SK-N-SH treated with all-trans-retinoic acid at 6 μM for 48 hours (cell line): ENCODE measurements around the gene LIN52.

Experiments used
- ARNTL ChIP-seq: fragments of 450-650 bp; formaldehyde crosslinking; IDR thresholded peaks from 2 replicates; pipeline ENCODE4 v1.5.0; 2020; ENCODE audit warnings: low read depth, mild to moderate bottlenecking, moderate library complexity, borderline replicate concordance
- BACH2 ChIP-seq: fragments of 250-450 bp; sonication (Bioruptor Pico); IDR thresholded peaks from 2 replicates; pipeline ENCODE4 v1.9.0; 2021; ENCODE audit warnings: mild to moderate bottlenecking, borderline replicate concordance
- SNAI2 ChIP-seq: fragments of 250-450 bp; sonication (Bioruptor Pico); IDR thresholded peaks from 2 replicates; pipeline ENCODE4 v1.5.0; 2020; ENCODE audit warnings: mild to moderate bottlenecking, moderate library complexity
- TCF4 ChIP-seq: fragments of 250-450 bp; sonication (Bioruptor Pico); IDR thresholded peaks from 2 replicates; pipeline ENCODE4 v1.8.0; 2021; ENCODE audit warnings: mild to moderate bottlenecking, moderate library complexity, borderline replicate concordance
- TOX ChIP-seq: fragments of 250-450 bp; sonication (Bioruptor Pico); IDR thresholded peaks from 2 replicates; pipeline ENCODE4 v1.8.0; 2021; ENCODE audit warnings: mild to moderate bottlenecking, moderate library complexity, borderline replicate concordance
- TSHZ2 ChIP-seq: fragments of 250-450 bp; sonication (Bioruptor Pico); IDR thresholded peaks from 2 replicates; pipeline ENCODE4 v1.5.0; 2020; ENCODE audit warnings: mild to moderate bottlenecking, moderate library complexity
- ZFP3 ChIP-seq: fragments of 250-450 bp; sonication (Bioruptor Pico); IDR thresholded peaks from 2 replicates; pipeline ENCODE4 v1.5.0; 2020; ENCODE audit warnings: mild to moderate bottlenecking, moderate library complexity
- ZFP30 ChIP-seq: fragments of 450-650 bp; formaldehyde crosslinking; IDR thresholded peaks from 2 replicates; pipeline ENCODE4 v1.5.0; 2022; ENCODE audit warnings: mild to moderate bottlenecking, moderate library complexity
- ZNF70 ChIP-seq: fragments of 450-650 bp; formaldehyde crosslinking; IDR thresholded peaks from 2 replicates; pipeline ENCODE4 v1.5.0; 2020; ENCODE audit warnings: mild to moderate bottlenecking, moderate library complexity
- TF ChIP-seq, protein P1 (sequence below): fragments of 250-450 bp; sonication (Bioruptor Pico); IDR thresholded peaks from 2 replicates; pipeline ENCODE4 v1.8.0; 2020; ENCODE audit warnings: mild to moderate bottlenecking, moderate library complexity, borderline replicate concordance

DNA sequence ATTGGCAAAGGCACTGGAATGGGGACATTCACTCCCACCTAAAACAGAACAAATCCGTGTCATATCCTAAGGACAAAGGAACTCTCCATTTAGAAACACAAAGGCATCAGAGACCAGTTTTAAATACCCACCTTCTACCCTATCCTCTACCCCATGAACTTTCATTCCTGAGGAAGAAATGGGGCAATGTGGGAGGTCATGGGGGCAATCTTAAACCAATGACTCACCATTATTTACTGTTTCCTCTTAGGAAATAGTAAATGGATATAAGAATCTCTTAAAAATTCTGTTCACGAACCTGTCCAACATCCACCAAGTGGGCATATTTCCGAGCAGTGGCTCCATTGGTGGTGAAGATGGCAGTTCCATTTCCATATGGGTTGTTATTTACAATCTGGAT is 19.9 kb upstream of the LIN52 start:
- TF ChIP-seq ZFP3 (CRISPR knock-in tag) (no peak), TSHZ2 (no peak), ZNF70 (CRISPR knock-in tag) (no peak), TOX (CRISPR knock-in tag) (no peak), SNAI2 (CRISPR knock-in tag) (no peak), ARNTL (no peak), TCF4 (CRISPR knock-in tag) (no peak), BACH2 (CRISPR knock-in tag) (no peak), ZFP30 (no peak)
- TF ChIP-seq, protein P1, sequence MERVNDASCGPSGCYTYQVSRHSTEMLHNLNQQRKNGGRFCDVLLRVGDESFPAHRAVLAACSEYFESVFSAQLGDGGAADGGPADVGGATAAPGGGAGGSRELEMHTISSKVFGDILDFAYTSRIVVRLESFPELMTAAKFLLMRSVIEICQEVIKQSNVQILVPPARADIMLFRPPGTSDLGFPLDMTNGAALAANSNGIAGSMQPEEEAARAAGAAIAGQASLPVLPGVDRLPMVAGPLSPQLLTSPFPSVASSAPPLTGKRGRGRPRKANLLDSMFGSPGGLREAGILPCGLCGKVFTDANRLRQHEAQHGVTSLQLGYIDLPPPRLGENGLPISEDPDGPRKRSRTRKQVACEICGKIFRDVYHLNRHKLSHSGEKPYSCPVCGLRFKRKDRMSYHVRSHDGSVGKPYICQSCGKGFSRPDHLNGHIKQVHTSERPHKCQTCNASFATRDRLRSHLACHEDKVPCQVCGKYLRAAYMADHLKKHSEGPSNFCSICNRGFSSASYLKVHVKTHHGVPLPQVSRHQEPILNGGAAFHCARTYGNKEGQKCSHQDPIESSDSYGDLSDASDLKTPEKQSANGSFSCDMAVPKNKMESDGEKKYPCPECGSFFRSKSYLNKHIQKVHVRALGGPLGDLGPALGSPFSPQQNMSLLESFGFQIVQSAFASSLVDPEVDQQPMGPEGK (CRISPR knock-in tag), result no peak
